Stimulated activated CD4-positive, alpha-beta T cell treated with anti-CD3 and anti-CD28 coated beads, Interleukin-4, amount 100 ng/mL, for 1 hour (primary cell): ENCODE measurements around the gene GAK.

Experiments used
- DNase-seq: peaks from one replicate; pipeline ENCODE4 v3.0.0-alpha.2; 2020

Gene GAK

GRCh38 chr4:845836-846251 lies 86.3 kb downstream of the GAK start:
- no peak for DNase-seq

- no peak for DNase-seq
Observed at GRCh38 chr4:845233-845835, 86.8 kb downstream of the GAK start.

GRCh38 chr4:844752-845232 lies 87.3 kb downstream of the GAK start:
- DNase-seq = no peak

DNA sequence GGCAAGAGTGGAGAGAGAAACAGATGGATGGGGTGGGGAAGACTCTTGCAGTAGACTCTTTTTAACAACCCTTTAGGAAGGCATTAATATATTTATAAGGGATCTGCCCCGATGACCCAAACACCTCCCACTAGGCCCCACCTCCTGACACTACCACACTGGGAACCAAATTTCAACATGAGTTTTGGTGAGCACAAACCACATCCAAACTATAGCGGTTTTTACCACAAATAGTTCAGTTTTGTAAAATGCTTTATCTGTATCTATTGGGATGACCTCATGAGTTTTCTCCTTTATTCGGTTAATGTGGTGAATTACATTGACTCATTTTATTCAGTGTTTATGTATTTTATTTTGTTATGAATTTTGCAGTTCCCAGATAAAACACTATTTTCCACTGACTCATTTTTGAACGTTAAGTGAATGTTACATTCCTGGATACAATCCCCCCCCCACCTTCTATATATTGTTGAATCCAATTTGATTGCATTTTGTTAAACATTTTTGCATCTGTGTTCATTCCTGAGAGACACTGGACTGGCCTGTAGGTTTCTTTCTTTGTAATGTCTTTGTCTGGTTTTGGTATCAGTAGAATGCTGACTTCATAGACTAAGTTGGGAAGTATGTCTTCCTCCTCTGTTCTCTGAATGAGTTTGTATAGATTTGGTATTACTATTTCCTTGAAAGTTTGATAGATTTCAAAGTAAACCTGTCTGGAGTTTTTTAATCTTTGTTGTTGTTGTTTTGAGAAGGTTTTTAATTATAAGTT lies 92.3 kb downstream of the GAK start:
- DNase-seq = no peak

DNA sequence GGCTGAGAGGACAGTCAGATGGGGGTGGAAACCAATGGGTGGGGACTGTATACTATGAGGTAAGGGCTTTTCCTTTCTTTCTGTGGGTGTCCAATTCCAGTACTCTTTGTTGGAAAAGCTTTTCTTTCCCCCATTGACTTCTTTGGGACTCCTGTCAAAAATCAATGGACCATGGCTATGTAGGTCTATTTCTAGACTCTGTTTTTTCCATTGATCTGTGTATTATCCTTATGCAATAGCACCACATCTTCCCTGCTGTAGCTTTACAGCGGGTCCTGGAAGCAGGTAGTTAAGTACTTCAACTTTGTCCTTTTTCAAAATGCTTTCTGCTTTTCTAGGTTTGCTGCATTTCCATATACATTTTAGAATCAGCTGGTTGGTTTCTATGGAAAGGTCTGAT lies 94.3 kb downstream of the GAK start:
- DNase-seq = no peak

DNA sequence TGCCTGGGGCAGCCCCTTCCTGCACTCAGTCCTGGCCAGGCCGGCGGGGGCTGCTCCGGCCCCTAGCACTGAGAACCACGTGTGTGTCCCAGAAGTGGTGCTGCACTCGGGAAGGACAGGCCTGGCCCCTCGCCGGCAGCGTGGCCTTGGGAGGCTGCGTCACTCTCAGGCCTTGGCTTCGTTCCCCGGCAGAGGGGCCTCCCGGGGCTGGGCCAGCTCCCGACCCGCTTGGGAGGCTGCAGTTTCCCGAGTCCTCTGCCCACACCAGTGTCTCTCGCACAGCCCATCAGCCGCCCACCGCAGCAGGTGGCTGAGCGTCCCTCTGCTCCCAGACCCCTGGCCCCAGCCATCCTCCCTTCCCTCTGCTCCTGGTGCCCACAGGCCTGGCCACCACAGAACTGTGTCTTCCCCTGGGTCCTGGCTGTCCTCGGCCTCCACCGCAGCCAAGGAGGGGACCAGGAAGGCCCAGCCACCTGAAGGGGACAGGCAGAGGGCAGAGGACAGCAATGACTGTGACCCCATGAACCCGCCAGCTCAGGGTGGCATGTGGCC lies 95.3 kb downstream of the GAK start:
- no peak for DNase-seq

DNA sequence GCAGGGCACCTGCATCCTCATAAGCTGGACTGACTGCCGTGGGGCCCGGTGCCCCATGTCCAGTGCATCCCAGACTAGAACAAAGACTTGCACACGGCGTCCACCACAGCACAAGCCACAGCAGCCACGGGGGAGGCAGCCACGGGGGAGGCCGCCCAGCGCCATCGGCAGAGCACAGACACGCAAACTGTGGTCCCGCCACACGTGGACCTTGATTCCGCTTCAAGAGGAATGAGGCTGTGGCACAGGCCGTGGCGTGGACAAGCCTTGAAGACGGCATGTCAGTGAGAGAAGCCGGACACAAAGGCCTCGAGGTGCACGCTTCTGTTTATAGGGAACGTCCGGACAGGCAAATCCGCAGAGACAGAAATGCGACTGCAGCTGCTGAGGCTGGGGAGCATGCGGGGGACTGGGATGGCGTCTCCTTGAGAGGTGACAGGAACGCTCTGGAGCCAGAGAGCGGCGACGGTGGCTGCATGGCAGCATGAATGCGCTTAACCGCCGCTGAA lies 96.1 kb downstream of the GAK start:
- no peak for DNase-seq

DNA sequence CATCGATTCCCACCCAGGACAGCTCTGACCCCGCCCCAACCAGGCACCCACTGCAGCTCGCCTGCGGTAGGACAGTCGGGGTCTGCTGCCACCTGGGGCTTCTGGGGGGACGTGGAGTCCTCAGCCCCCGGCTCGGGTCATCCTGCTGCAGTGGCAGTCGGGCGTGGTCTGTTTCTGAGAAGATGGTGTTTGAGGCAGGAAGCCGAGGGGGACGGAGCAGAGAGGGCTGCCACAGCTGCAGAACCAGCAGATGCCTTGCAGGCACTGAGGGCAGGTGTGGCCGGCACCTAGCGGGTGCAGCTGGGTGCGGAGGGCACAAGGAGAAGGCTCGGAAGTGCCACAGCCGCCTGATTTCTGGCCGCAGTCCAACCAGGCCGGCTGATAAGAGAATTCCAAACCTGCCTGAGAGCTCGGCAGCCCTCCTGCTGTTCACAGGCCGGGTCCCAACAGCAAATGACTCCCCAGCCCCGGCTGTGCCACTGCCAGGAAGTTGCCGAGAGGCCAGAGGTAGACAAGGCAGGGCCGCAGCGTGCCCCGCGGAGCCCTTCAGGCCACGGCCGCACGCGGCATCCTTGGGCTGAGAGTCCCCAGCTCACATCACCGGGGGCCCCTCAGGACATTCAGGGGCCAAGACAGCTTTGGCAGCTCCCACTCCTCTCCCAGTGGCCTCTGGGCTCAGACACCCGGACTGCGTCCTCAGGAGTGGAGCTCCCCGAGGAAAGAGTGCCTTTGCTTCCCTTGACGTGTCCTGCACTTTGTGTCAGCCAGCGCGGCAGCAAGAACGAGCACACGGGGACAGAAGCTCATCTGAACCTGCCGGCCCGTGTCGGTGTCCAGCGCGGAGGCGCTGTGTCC lies 96.7 kb downstream of the GAK start:
- DNase-seq = no peak

DNA sequence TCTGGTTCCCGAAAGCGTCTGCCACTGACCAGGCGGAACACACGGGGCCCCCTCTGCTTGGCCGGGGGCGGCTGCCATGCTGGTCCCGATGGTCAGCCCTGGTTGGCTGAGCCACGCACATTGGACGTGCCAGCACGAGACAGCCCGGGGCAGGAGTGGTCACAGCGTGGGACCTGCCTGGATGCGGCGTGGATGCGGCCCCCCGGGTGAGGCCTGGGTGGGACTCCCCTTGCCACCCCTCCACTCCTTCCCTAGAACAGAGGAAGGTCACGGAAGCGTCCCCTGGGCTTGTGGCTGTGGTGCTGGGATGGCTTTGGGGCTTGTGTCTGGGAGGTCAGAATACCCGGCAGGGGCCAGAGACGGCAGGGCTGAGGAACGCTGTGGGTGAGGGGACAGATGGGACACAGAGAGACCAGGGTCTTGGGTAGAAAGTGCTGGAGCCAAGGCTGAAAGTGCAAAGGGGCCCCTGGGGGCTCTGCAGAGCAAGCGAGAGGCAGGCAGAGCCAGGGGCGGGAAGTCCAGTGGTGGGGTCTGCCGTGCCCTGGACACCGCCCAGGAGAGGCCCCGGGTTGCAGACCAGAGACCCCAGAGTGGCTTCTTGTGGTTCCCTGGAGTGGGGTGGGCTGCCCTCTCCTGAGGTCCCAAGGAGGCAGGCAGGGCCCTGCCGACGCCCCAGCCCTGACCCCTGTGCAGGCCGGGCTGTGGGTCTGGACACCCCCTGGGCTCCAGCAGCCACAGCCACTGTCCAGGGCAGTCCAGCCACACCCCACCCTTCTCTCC lies 97.6 kb downstream of the GAK start:
- DNase-seq = no peak

DNA sequence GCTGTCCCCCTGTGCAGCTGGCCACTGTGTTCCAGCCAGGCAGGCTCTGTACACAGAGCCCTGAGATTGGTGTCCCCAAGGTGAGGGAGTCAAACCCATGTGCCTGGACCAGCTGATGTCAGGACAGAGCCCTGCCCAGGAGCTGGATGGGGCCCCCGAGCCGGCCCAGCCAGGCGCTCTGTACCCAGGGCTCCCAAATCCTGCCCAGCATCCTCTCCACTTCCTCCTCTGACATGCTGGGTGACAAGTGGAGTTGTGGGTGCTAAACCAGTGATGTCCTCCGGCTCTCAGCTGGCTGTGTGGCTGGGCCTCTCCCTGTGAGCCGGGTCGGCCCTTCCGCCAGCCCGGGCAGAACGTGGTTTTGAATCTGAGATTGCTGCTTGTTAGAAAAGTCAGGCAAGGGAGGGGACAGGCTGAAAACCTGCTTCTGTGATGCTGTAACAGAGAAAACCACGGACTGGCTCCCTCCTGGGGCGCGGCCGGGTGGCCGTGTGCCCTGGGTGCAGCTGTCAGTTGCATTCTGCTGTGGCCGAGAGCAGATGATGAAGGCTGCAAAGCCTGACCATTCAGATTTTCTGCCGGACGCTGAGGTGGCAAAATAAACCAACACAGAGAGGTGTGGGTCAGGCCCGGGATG lies 98.3 kb downstream of the GAK start:
- DNase-seq = no peak

DNA sequence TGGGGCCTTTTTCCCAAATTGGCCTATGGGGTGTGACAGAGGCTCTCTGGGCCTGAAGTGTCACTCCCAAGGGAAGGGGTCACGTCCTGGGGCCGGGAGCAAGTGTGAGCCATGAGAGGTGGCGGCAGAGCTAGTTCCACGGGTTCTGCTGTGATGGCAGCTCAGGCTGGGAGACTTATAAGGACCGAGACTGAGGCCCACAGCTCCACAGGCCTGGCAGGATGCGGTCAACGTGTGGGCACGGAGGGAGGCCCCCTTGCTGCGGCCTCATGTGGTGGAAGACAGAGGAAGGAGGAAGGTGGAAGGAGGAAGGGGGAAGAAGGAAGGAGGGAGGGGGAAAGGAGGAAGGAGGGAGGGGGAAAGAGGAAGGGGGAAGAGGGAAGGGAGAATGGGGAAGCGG lies 99.0 kb downstream of the GAK start:
- DNase-seq = no peak

DNA sequence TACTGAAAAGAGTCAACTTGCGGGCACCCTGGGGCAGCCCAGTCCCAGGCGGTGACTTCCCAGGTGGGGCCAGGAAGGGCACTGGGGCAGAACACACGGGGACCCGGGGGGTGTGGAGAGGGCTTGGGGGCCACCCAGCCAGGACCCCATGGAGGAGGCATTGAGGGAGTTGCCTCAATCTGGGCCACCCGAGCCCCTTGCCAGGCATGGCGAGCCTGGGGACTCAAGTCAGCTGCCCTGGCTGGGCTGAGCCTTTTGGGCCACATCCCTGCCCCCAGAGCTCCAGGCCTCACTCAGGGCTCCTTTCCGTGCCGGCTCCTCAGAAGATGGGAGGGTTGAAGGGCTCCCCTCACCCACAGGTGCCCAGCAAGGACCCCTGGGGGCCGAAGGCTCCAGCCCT lies 99.6 kb downstream of the GAK start:
- DNase-seq = no peak

DNA sequence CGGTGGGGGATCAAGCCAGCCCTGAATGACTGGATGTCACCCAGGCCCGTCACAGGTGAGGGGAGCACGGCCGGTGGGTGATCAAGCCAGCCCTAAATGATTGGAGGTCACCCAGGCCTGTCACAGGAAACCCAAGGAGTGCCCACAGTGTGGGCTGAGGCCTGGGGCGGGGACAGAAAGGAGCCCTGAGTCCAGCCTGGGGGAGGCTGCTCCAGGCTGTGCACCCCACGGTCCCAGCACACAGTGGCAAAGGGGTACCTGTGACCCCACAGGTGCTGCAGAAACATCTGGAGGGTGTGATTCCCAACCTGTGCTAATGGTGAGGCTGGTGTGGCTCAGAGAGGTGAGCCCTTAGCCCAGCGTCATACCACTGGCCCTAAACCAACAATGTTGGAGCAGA lies 100.0 kb downstream of the GAK start:
- DNase-seq = no peak

GRCh38 chr4:831483-831805 lies 100.7 kb downstream of the GAK start:
- DNase-seq = no peak

DNA sequence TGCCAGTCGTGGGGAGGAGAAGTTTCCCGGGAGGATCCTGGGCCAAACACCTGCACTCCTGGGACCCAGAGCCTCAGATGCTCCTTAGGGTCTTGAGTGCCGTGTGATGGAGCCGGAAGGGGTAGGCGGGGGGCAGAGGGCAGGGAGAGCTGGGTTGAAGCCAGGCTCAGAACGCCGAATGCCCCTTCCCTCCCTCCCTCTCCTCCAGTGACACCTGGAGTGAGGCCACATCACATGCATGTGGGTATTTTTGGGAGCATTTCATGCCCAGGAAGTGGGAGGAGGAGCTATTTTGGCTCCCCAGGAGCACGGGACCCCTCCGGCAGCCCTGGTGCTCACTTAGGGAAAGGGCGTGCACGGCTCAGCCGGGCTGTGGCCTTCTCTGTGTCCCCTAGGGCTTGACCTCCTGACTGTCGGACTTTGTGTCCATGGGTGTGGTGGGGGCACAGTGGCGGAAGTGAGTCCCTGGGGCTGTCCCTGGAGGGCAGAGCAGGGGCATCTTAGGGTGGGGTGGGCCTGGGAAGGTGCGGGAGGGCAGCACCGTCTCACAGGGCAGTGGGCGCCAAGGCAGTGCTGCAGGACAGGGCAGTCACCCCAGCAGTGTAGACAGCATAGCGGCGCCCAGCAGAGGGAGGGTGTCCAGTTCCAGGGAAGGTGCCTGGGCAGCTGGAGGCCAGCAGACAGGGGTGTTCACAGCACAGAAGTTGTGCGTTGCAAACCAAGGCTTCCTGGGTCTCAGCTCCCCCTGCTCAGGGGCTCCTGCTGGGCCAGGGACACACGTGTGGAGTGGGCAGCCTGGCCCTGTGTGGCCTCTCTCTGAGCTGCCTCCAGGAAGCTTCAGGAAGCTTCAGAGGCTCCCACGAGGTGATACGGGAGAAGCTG lies 101.3 kb downstream of the GAK start:
- no peak for DNase-seq

GRCh38 chr4:829761-830600 lies 102.1 kb downstream of the GAK start:
- DNase-seq = no peak

- DNase-seq = no peak
Observed at GRCh38 chr4:829291-829690, 102.8 kb downstream of the GAK start.

GRCh38 chr4:828641-829271 lies 103.4 kb downstream of the GAK start:
- DNase-seq = no peak
